ENCODE results near the gene GLYATL3.

The GLYATL3 gene

DNA sequence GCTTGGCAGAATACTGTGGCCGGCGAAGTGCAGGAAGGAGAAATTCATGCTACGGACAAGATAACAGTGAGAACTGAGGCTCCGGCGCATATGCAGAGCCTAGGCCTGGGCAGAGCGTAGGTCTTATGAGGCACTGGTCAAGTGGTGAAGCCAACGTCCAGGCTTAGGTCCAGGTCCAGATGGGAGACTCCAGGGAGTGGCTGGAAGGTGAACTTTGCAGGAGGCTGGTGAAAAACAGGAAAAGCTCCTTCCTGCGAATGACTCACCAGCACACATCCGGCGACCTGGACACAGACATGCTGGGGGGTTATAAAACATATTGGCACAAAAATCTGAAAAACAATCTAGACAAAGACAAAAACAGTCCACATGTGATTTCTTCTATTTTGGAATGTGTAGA is 66.1 kb downstream of the GLYATL3 start:
- no peak overlapping the region for H3K27ac ChIP-seq

DNA sequence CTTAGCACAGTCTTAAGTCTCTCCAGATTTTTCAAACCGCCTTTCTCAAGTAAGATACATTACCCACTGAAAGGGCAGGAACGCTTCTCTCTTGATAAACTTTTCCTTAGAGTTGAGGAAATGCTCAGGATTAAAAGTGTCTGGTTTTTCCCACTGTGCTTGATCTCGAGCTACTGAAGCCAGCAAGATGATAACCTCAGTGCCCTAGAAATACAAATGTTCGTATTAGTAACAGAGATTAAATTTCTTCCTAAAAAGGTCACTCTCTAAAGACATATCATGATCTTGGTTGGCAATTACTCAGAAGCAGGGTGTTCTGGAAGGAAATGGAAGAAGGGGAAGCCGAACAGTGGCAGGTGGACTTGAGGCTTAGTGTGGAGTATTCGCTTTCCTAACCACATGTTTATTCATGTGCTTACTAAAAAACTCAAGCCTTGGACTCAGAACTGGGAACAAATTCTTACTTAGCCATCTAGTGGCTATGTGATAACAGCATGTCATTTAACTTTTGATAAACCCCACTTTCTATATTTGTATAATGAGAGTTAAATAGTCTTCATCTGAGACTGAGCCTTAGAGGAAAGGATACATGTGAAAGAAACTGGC is 70.9 kb downstream of the GLYATL3 start:
- TF ChIP-seq, protein P1, sequence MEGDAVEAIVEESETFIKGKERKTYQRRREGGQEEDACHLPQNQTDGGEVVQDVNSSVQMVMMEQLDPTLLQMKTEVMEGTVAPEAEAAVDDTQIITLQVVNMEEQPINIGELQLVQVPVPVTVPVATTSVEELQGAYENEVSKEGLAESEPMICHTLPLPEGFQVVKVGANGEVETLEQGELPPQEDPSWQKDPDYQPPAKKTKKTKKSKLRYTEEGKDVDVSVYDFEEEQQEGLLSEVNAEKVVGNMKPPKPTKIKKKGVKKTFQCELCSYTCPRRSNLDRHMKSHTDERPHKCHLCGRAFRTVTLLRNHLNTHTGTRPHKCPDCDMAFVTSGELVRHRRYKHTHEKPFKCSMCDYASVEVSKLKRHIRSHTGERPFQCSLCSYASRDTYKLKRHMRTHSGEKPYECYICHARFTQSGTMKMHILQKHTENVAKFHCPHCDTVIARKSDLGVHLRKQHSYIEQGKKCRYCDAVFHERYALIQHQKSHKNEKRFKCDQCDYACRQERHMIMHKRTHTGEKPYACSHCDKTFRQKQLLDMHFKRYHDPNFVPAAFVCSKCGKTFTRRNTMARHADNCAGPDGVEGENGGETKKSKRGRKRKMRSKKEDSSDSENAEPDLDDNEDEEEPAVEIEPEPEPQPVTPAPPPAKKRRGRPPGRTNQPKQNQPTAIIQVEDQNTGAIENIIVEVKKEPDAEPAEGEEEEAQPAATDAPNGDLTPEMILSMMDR (IDR thresholded peaks at IDR 0.05; ENCODE audit: low read depth, low read length), result no peak
- no peaks in the 10 kb centered on the region for H3K27me3 ChIP-seq (ENCODE audit: insufficient read depth, low read depth, severe bottlenecking)
- H3K36me3 ChIP-seq, result no peaks in the 10 kb centered on the region
- no peak for DNase-seq
- no peak overlapping the region for H3K4me3 ChIP-seq (ENCODE audit: low read depth, low read length)
- no peak overlapping the region for H3K27ac ChIP-seq
- no peaks in the 10 kb centered on the region for H3K9me3 ChIP-seq (ENCODE audit: severe bottlenecking)

More for the DNA sequence above, 66.1 kb downstream of the GLYATL3 start:
- no peaks in the 10 kb centered on the region for H3K27me3 ChIP-seq (ENCODE audit: insufficient read depth, low read depth, severe bottlenecking)
- TF ChIP-seq, protein P1 (IDR thresholded peaks at IDR 0.05; ENCODE audit: low read depth, low read length), result no peak
- H3K4me3 ChIP-seq (ENCODE audit: low read depth, low read length), result no peak overlapping the region
- no peak for DNase-seq
- H3K9me3 ChIP-seq (ENCODE audit: severe bottlenecking), result no peaks in the 10 kb centered on the region
- no peaks in the 10 kb centered on the region for H3K36me3 ChIP-seq

DNA sequence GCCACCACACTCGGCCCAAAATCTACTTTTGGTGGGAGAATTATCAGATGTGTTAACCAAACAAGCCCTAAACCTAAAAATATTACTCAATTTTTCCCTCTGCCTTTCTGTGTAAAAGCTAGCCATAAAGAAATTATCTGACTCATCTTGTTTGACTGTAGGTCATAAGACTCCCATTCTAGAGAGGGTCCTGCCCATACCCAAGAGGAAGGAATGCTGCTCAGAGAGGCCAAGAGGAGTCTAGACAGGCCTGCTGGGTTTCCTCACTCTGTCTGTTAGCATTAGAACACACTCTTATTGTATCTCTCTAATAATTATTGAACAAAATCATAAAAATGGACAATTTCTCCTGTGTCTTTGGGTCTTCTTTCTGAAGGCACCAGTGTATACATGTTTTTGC is 76.9 kb downstream of the GLYATL3 start:
- Histone ChIP-seq H3K4me3 (ENCODE audit: low read depth, low read length) (no peak overlapping the region), H3K27ac (no peak overlapping the region), H3K36me3 (no peaks in the 10 kb centered on the region), H3K27me3 (ENCODE audit: insufficient read depth, low read depth, severe bottlenecking) (no peaks in the 10 kb centered on the region), H3K9me3 (ENCODE audit: severe bottlenecking) (no peaks in the 10 kb centered on the region)
- TF ChIP-seq, protein P1 (IDR thresholded peaks at IDR 0.05; ENCODE audit: low read depth, low read length), result no peak
- DNase-seq, result no peak

Measured in WERI-Rb-1 (cell line).